Testis (tissue), 5 donors: ENCODE measurements around the gene PMVK. TPM values are rescaled to one million over a fixed set of nuclear protein-coding genes. Genes with fewer than 3 reads are reported as not detected.

ENCODE experiments used
- DNase-seq: peaks from one replicate; pipeline ENCODE4 v3.0.0-alpha.2; 2019
- H3K27ac ChIP-seq, 2 donors: fragments of 200-600 bp; sonication (generic); one replicate each; pipeline ENCODE4 v1.5.1; 2019
- H3K27me3 ChIP-seq: fragments of 200-600 bp; sonication (generic); one replicate; pipeline ENCODE4 v1.5.1; 2019
- H3K36me3 ChIP-seq: fragments of 200-600 bp; sonication (generic); one replicate; pipeline ENCODE4 v1.5.1; 2017; ENCODE audit warnings: low read depth; ENCODE audit errors: missing control alignments
- H3K4me1 ChIP-seq: fragments of 200-600 bp; sonication (generic); one replicate; pipeline ENCODE4 v1.5.1; 2019
- H3K4me3 ChIP-seq, 2 donors: fragments of 200-600 bp; sonication (generic); one replicate each; pipeline ENCODE4 v1.5.1; 2017 to 2019
- H3K9me3 ChIP-seq: fragments of 200-600 bp; sonication (generic); one replicate; pipeline ENCODE4 v1.5.1; 2017
- CTCF ChIP-seq, 3 experiments: fragments of 450-650 bp in 2 of 3; fragments of 200-600 bp in 1 of 3; sonication (generic) in 1 of 3; IDR thresholded peaks; one replicate each; pipeline ENCODE4 v1.5.1; 2016 to 2019; ENCODE audit warnings: antibody characterized with exemption in 3 of 3, mild to moderate bottlenecking in 2 of 3, moderate library complexity in 1 of 3
- POLR2A ChIP-seq: fragments of 450-650 bp; IDR thresholded peaks from one replicate; pipeline ENCODE4 v1.6.1; 2017; ENCODE audit warnings: antibody characterized with exemption, mild to moderate bottlenecking, moderate library complexity
- WGBS, 2 donors: methylation state at CpG; one replicate each; pipeline ENCODE4 v1.1.5; 2018; 5-methylcytosine and 5-hydroxymethylcytosine counted together
- intact Hi-C: fragments of 100-400 bp; cut with DNase I; formaldehyde crosslinking; loops from one replicate; pipeline ENCODE4 v1.15.1; 2023; ENCODE audit warnings: low total_unique reads
- long read RNA-seq, 2 donors: transcript quantifications; one replicate each; lab custom pipeline, GENCODE V29; 2026
- polyA plus RNA-seq: library from polyadenylated mRNA; stranded (reverse); fragments of 350-450 nt; fragmentation: Illumina TruSeq; extraction: RNeasy Lipid Tissue Mini Kit (QIAGEN cat#74804); gene quantifications from one replicate; pipeline ENCODE4 v1.2.3, GENCODE V29; 2014; ENCODE audit warnings: low read depth, low replicate concordance; ENCODE audit not compliant: insufficient read depth
- total RNA-seq, 2 donors: library from RNA; depleted of rRNA; stranded (reverse); fragments of >200 nt; gene quantifications; one replicate each; pipeline ENCODE4 v1.2.3, GENCODE V29; 2016

PMVK gene
- 10 to 100 TPM; 21.1 to 27.7 TPM for total RNA-seq
- polyA plus RNA-seq, result 44.6 TPM
- long read RNA-seq, donor 1, transcript PMVK-201 (5 exons, 1,280 nt), result major isoform, 39 of 63 reads
- long read RNA-seq, donor 1, partial matches to known transcripts, result 24 of 63 reads
- long read RNA-seq, donor 1, other reads (novel, unspliced or antisense), result 0 of 63 reads
- long read RNA-seq, donor 2, transcript PMVK-201 (5 exons, 1,280 nt), result major isoform, 37 of 63 reads
- long read RNA-seq, donor 2, partial matches to known transcripts, result 26 of 63 reads
- long read RNA-seq, donor 2, other reads (novel, unspliced or antisense), result 0 of 63 reads

GRCh38 chr1:154936555-154937084, at the start of gene PMVK:
TSS of gene PMVK (minus strand) at chr1:154936719. CDS start at chr1:154936685, 34 bp downstream.
- no peaks in the 10 kb centered on the region for H3K9me3 ChIP-seq
- no peaks in the 10 kb centered on the region for H3K27me3 ChIP-seq
- WGBS, 2 donors, result 0% methylated on average over 23 to 45 of the region's 45 CpGs
- H3K27ac ChIP-seq, result peak within 1 kb of the TSS; percentile 98 to 99
- no peak for TF ChIP-seq POLR2A
- peak in 2 of 3 experiments; percentile 20 to 56 for TF ChIP-seq CTCF (IDR thresholded peaks at IDR 0.05)
- peak within 1 kb of the TSS; percentile 74 to 86 for H3K4me3 ChIP-seq
- peak; percentile 98 for DNase-seq
- no peaks in the 10 kb centered on the region for H3K36me3 ChIP-seq
- intact Hi-C loops, result no loop called here
- peaks cover 32% of the 10 kb centered on the region for H3K4me1 ChIP-seq

GRCh38 chr1:154983776-154984466, 47.4 kb upstream of the PMVK start:
- Histone ChIP-seq H3K4me3 (peak overlapping the region; percentile 46 to 77), H3K4me1 (peaks cover 9% of the 10 kb centered on the region), H3K27me3 (no peaks in the 10 kb centered on the region), H3K27ac (no peak overlapping the region), H3K9me3 (no peaks in the 10 kb centered on the region), H3K36me3 (no peaks in the 10 kb centered on the region)
- TF ChIP-seq POLR2A, result no peak
- TF ChIP-seq CTCF (IDR thresholded peaks at IDR 0.05), result no peak
- intact Hi-C loops, result no loop called here
- no peak for DNase-seq
- 10 to 14% methylated on average over 16 to 17 of the region's 17 CpGs for WGBS, 2 donors

- H3K4me3 ChIP-seq, result peak within 1 kb of the TSS; percentile 46 to 77
- intact Hi-C loops, result no loop called here
- no peaks in the 10 kb centered on the region for H3K36me3 ChIP-seq
- H3K9me3 ChIP-seq, result no peaks in the 10 kb centered on the region
- WGBS, 2 donors, result 0% methylated on average over 26 of the region's 26 CpGs
- DNase-seq, result peak; percentile 99
- H3K27me3 ChIP-seq, result no peaks in the 10 kb centered on the region
- H3K27ac ChIP-seq, result no peak within 1 kb of the TSS
- peak in 2 of 3 experiments; percentile 21 to 37 for TF ChIP-seq CTCF (IDR thresholded peaks at IDR 0.05)
- TF ChIP-seq POLR2A, result no peak
- peaks cover 9% of the 10 kb centered on the region for H3K4me1 ChIP-seq
Observed at GRCh38 chr1:154982897-154983648, 46.6 kb upstream of the PMVK start, which contains the start of gene FLAD1. TSS of gene FLAD1 (plus strand) at chr1:154983344. CDS start at chr1:154983695, 351 bp downstream.

- no peak for DNase-seq
Observed at GRCh38 chr1:154982341-154982740, 45.8 kb upstream of the PMVK start.

More at GRCh38 chr1:154982341-154982740, 45.8 kb upstream of the PMVK start:
- Histone ChIP-seq H3K27ac (no peak overlapping the region), H3K36me3 (no peaks in the 10 kb centered on the region), H3K4me1 (peaks cover 9% of the 10 kb centered on the region), H3K27me3 (no peaks in the 10 kb centered on the region), H3K9me3 (no peaks in the 10 kb centered on the region), H3K4me3 (peak overlapping the region; percentile 46 to 77)
- TF ChIP-seq CTCF (IDR thresholded peaks at IDR 0.05) (no peak), POLR2A (no peak)
- intact Hi-C loops, result no loop called here
- 48 to 52% methylated on average over 6 of the region's 6 CpGs for WGBS, 2 donors
